Measurements from ENCODE around the gene CLPTM1. TPM values are rescaled to one million over a fixed set of nuclear protein-coding genes. Genes with fewer than 3 reads are reported as not detected.

CLPTM1 gene
- total and polyA plus RNA-seq, 2 donors (not counting 1 experiment from before 2014, with no cell fraction given): 121 to 129 TPM

- 93% methylated on average over 7 of the region's 7 CpGs for WGBS (ENCODE audit: insufficient coverage)
- ChIA-PET POLR2A (no interaction called here), CTCF (no interaction called here)
- Mint-ChIP-seq H3K27ac (no peak overlapping the region), H3K4me1 (peaks cover 6% of the 10 kb centered on the region), H3K4me3 (no peak overlapping the region), H3K9me3 (ENCODE audit: insufficient read depth) (no peaks in the 10 kb centered on the region), H3K27me3 (peaks cover 17% of the 10 kb centered on the region)
- H3K4me3 ChIP-seq (ENCODE audit: control extremely low read depth in 1 of 5, extremely low read depth in 1 of 5, insufficient read depth in 1 of 5, low read depth in 2 of 5, low read length in 4 of 5): no peak overlapping the region
- peaks cover 0 to 10% (median 5%) of the 10 kb centered on the region in 4 experiments for H3K27me3 ChIP-seq (replicated peaks in 1 of 4; ENCODE audit: control extremely low read depth in 1 of 4, control insufficient read depth in 3 of 4, insufficient read depth in 4 of 4, low read length in 3 of 4)
- peaks cover 0 to 6% (median 0%) of the 10 kb centered on the region in 3 donors for H3K9me3 ChIP-seq (ENCODE audit: control extremely low read depth in 1 of 3, control insufficient read depth in 2 of 3, insufficient read depth in 1 of 3, low read length in 2 of 3)
- H3K27ac ChIP-seq (ENCODE audit: low read length in 2 of 2): no peak overlapping the region
- ATAC-seq (ENCODE audit: low read depth) (no peak), DNase-seq (no peak)
- no peak overlapping the region for H3K9ac ChIP-seq (ENCODE audit: low read length)
- H3K4me2 ChIP-seq (replicated peaks; ENCODE audit: low read depth, low read length, poor library complexity, severe bottlenecking): no peak overlapping the region
- no peaks in the 10 kb centered on the region for H3K79me2 ChIP-seq (ENCODE audit: control insufficient read depth, insufficient read depth, low read length)
- H2AFZ ChIP-seq (ENCODE audit: insufficient read depth, low read depth, low read length, poor library complexity, severe bottlenecking): no peak overlapping the region
- no peaks in the 10 kb centered on the region for H4K20me1 ChIP-seq (ENCODE audit: control insufficient read depth, insufficient read depth, low read length, poor library complexity, severe bottlenecking)
- intact Hi-C loops (cut with micrococcal nuclease): no loop called here
- H3K4me1 ChIP-seq (ENCODE audit: control insufficient read depth in 2 of 2, insufficient read depth in 2 of 2, low read length in 2 of 2): peaks cover 4 to 8% of the 10 kb centered on the region in 2 donors
- TF ChIP-seq CTCF (IDR thresholded peaks at IDR 0.05): no peak
- no peak for TF ChIP-seq EZH2 (IDR thresholded peaks at IDR 0.05; ENCODE audit: borderline replicate concordance, insufficient read depth, low read depth, low read length, poor library complexity, severe bottlenecking)
- no peaks in the 10 kb centered on the region for H3K36me3 ChIP-seq (replicated peaks in 1 of 2; ENCODE audit: control extremely low read depth in 1 of 2, control insufficient read depth in 1 of 2, extremely low read depth in 1 of 2, insufficient read depth in 2 of 2, low read length in 1 of 2)
These were observed 25.1 kb upstream of the CLPTM1 start for GRCh38 chr19:44930088-44930487.

GRCh38 chr19:44931541-44931940, 23.6 kb upstream of the CLPTM1 start:
- ChIA-PET POLR2A (no interaction called here), CTCF (no interaction called here)
- Histone ChIP-seq H2AFZ (ENCODE audit: insufficient read depth, low read depth, low read length, poor library complexity, severe bottlenecking) (no peak overlapping the region), H3K36me3 (replicated peaks in 1 of 2; ENCODE audit: control extremely low read depth in 1 of 2, control insufficient read depth in 1 of 2, extremely low read depth in 1 of 2, insufficient read depth in 2 of 2, low read length in 1 of 2) (no peaks in the 10 kb centered on the region), H4K20me1 (ENCODE audit: control insufficient read depth, insufficient read depth, low read length, poor library complexity, severe bottlenecking) (no peaks in the 10 kb centered on the region), H3K4me3 (ENCODE audit: control extremely low read depth in 1 of 5, extremely low read depth in 1 of 5, insufficient read depth in 1 of 5, low read depth in 2 of 5, low read length in 4 of 5) (no peak overlapping the region), H3K27me3 (replicated peaks in 1 of 4; ENCODE audit: control extremely low read depth in 1 of 4, control insufficient read depth in 3 of 4, insufficient read depth in 4 of 4, low read length in 3 of 4) (peaks cover 0 to 8% (median 2%) of the 10 kb centered on the region in 4 experiments), H3K4me2 (replicated peaks; ENCODE audit: low read depth, low read length, poor library complexity, severe bottlenecking) (no peak overlapping the region), H3K79me2 (ENCODE audit: control insufficient read depth, insufficient read depth, low read length) (no peaks in the 10 kb centered on the region), H3K9ac (ENCODE audit: low read length) (no peak overlapping the region), H3K4me1 (ENCODE audit: control insufficient read depth in 2 of 2, insufficient read depth in 2 of 2, low read length in 2 of 2) (peaks cover 4 to 7% of the 10 kb centered on the region in 2 donors), H3K9me3 (ENCODE audit: control extremely low read depth in 1 of 3, control insufficient read depth in 2 of 3, insufficient read depth in 1 of 3, low read length in 2 of 3) (peaks cover 0 to 6% (median 0%) of the 10 kb centered on the region in 3 donors), H3K27ac (ENCODE audit: low read length in 2 of 2) (no peak overlapping the region)
- peaks cover 4% of the 10 kb centered on the region for H3K4me1 Mint-ChIP-seq
- H3K9me3 Mint-ChIP-seq (ENCODE audit: insufficient read depth): no peaks in the 10 kb centered on the region
- H3K4me3 Mint-ChIP-seq: no peak overlapping the region
- DNase-seq: no peak
- TF ChIP-seq CTCF (IDR thresholded peaks at IDR 0.05) (no peak), EZH2 (IDR thresholded peaks at IDR 0.05; ENCODE audit: borderline replicate concordance, insufficient read depth, low read depth, low read length, poor library complexity, severe bottlenecking) (no peak)
- intact Hi-C loops (cut with micrococcal nuclease): no loop called here
- H3K27ac Mint-ChIP-seq: no peak overlapping the region
- H3K27me3 Mint-ChIP-seq: peaks cover 5% of the 10 kb centered on the region
- 82% methylated on average over 3 of the region's 4 CpGs for WGBS (ENCODE audit: insufficient coverage)
- no peak for ATAC-seq (ENCODE audit: low read depth)
